NT2/D1 (cell line): ENCODE measurements around the gene CFC1.
"Not testable (repeated sequence)": the region's sequence is repeated elsewhere in the genome, so short reads cannot be mapped to it uniquely, and the experiment has no call there.

Experiments
- SUZ12 ChIP-seq: IDR thresholded peaks from 2 replicates; pipeline ENCODE4 v1.6.1; 2011; ENCODE audit not compliant: insufficient read length, insufficient read depth; ENCODE audit errors: extremely low read depth
- YY1 ChIP-seq: IDR thresholded peaks from 2 replicates; pipeline ENCODE4 v1.6.1; 2011; ENCODE audit not compliant: insufficient read length, insufficient read depth
- ZNF274 ChIP-seq: IDR thresholded peaks from 2 replicates; pipeline ENCODE4 v1.6.1; 2011; ENCODE audit warnings: mild to moderate bottlenecking, low read depth, low read length

- TF ChIP-seq ZNF274, YY1, SUZ12: not testable (repeated sequence)
These were observed 11.8 kb upstream of the CFC1 start, which contains the start of gene POTEJ for GRCh38 chr2:130611140-130611539.
